ENCODE data around the gene ADCY7. TPM values are rescaled to one million over a fixed set of nuclear protein-coding genes. Genes with fewer than 3 reads are reported as not detected.

The ADCY7 gene
- total RNA-seq, 1 donor from 2014 or later: 4.6 TPM

DNA sequence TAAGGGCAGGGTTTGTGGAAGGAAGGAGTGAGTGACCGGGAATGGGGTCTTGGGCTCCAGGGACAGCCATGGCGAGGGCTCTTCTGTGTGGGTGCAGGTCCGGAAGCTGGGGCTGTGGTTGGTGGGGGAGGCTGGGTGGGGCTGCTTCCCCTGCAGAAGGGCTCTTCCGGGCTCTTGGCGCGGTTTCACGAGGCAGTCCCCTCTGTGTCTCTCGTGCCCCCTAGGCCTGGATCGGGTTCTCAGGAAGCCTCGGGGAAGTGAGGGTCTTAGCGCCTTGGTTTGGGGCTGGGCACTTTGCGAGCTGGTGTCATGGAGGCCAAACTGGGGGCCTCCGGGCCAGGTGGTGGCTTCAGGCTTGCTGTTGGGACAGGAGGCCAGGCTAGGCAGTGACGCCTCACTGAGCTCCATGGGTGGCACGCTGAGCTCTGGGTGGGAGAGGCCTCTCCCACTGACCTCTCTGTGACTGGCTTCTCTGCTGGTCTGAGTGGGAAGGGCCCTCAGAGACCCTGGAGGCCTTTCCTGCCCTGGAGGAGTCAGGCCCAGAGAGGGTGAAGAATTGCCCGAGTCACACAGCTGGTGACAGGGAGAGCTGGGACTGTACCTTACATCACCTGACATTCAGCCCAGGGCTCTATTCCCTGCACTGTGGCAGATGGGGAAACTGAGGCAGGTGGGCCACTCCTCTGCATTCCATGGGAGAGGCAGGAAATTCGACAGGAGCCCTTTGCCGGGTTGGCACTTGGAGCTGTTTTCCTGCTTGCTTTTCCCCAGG, 8.2 kb downstream of the ADCY7 start:
- Mint-ChIP-seq H3K4me1 (ENCODE audit: unreplicated experiment) (no peaks in the 10 kb centered on the region), H3K9me3 (ENCODE audit: unreplicated experiment) (peaks cover 5% of the 10 kb centered on the region), H3K27ac (ENCODE audit: unreplicated experiment) (no peak overlapping the region), H3K4me3 (ENCODE audit: unreplicated experiment) (no peak overlapping the region), H3K36me3 (ENCODE audit: unreplicated experiment) (peaks cover 2% of the 10 kb centered on the region), H3K27me3 (ENCODE audit: unreplicated experiment) (no peaks in the 10 kb centered on the region)
- no peak for DNase-seq (ENCODE audit: extremely low spot score, unreplicated experiment)
- no peak for TF ChIP-seq CTCF (IDR thresholded peaks at IDR 0.05)

DNA sequence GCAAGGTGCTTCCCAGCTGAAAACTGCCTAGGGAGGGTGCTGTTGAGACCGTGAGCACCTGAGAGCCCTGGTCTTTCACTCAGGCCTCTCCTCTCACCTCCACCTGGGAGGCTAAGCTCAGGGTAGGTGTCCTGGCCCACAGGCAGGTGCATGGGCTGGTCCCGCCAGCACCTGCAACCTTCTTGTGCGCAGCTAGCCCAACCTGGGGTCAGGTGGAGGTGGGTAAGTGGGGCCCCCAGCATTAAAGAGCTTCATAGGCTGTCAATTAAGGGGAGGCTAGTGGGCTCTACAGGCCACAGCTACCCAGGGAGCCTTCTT, 8.7 kb downstream of the ADCY7 start:
- Mint-ChIP-seq H3K4me1 (ENCODE audit: unreplicated experiment) (no peaks in the 10 kb centered on the region), H3K4me3 (ENCODE audit: unreplicated experiment) (no peak overlapping the region), H3K27ac (ENCODE audit: unreplicated experiment) (no peak overlapping the region), H3K9me3 (ENCODE audit: unreplicated experiment) (peaks cover 5% of the 10 kb centered on the region), H3K27me3 (ENCODE audit: unreplicated experiment) (no peaks in the 10 kb centered on the region), H3K36me3 (ENCODE audit: unreplicated experiment) (peaks cover 2% of the 10 kb centered on the region)
- DNase-seq (ENCODE audit: extremely low spot score, unreplicated experiment): no peak
- no peak for TF ChIP-seq CTCF (IDR thresholded peaks at IDR 0.05)

DNA sequence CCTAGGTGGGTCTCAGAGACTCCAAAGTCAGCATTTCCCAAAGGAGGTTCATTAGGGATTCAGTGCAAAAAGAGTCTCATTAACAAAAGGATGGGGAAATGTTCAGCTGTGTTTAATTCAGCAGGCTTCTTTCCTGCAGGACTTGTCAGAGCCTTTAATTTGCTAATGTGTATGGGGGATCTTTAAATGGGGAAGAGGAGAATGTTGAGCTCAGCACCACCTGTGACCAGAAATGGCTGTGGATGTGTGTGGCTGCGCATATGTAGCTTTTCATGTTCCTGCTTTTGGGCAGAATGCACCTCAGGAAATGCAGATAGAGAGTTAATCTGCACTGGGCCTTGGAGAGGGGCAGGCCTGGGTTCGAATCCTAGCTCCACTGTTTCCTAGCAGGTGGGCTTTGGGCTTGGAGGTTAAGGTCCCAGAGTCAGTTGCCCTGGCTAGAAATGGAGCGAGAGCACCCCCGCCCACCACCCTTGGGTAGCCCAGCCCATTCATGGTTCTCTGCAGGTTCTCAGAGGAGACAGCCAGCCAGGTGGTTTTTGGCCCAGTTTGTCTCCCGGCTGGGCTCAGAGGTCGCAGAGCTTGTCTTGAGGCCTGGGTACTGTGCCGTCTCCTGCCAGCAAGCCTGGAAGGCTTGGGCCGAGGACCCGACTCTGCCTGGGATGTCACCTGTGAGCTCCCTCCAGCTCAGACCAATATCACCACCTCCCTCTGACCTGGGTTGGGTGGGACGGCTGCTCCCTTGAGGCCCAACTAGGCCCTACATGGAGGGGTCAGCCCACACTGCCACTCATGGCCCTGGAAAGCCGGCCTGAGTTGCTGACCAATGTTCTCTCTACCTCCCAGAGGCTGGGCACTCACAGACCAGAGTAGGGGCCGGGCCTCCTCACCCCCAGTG, 9.3 kb downstream of the ADCY7 start:
- TF ChIP-seq CTCF (IDR thresholded peaks at IDR 0.05): no peak
- DNase-seq (ENCODE audit: extremely low spot score, unreplicated experiment): no peak
- H3K36me3 Mint-ChIP-seq (ENCODE audit: unreplicated experiment): peaks cover 5% of the 10 kb centered on the region
- peaks cover 3% of the 10 kb centered on the region for H3K27me3 Mint-ChIP-seq (ENCODE audit: unreplicated experiment)
- no peaks in the 10 kb centered on the region for H3K4me1 Mint-ChIP-seq (ENCODE audit: unreplicated experiment)
- H3K27ac Mint-ChIP-seq (ENCODE audit: unreplicated experiment): no peak overlapping the region
- no peak overlapping the region for H3K4me3 Mint-ChIP-seq (ENCODE audit: unreplicated experiment)
- peaks cover 9% of the 10 kb centered on the region for H3K9me3 Mint-ChIP-seq (ENCODE audit: unreplicated experiment)

DNA sequence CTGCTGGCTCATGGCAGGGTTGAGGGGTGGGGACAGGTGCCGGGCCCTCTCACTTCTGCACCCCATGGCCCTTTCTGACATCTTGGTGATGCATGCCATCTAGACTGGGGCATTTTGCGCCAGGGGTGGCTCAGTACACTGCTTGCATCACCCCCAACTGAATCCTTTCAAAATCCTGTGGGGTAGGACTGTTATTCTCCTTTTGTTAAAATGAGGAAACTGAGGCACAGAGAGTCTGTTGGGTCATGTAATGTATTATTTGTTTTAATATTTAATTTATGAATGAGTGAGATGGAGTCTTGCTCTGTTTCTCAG, 9.9 kb downstream of the ADCY7 start:
- peaks cover 3% of the 10 kb centered on the region for H3K27me3 Mint-ChIP-seq (ENCODE audit: unreplicated experiment)
- TF ChIP-seq CTCF (IDR thresholded peaks at IDR 0.05): no peak

More for the DNA sequence above, 9.9 kb downstream of the ADCY7 start:
- Mint-ChIP-seq H3K9me3 (ENCODE audit: unreplicated experiment) (peaks cover 9% of the 10 kb centered on the region), H3K27ac (ENCODE audit: unreplicated experiment) (no peak overlapping the region), H3K4me1 (ENCODE audit: unreplicated experiment) (no peaks in the 10 kb centered on the region), H3K4me3 (ENCODE audit: unreplicated experiment) (no peak overlapping the region), H3K36me3 (ENCODE audit: unreplicated experiment) (peaks cover 5% of the 10 kb centered on the region)
- no peak for DNase-seq (ENCODE audit: extremely low spot score, unreplicated experiment)

Measured in osteocyte (in vitro differentiated cells).